Astrocyte (in vitro differentiated cells and primary cell): ENCODE data around the gene SAG. TPM values are rescaled to one million over a fixed set of nuclear protein-coding genes. Genes with fewer than 3 reads are reported as not detected.

Experiments
- DNase-seq: peaks from one replicate; pipeline ENCODE4 v3.0.0-alpha.2; 2010; ENCODE audit warnings: low read depth
- FAIRE-seq: peaks from 2 replicates; lab custom pipeline; 2011; peaks lifted over from hg19 to GRCh38; lab: Jason Lieb, UNC
- H2AFZ ChIP-seq: 2 replicates; pipeline ENCODE4 v1.6.0; 2012; ENCODE audit warnings: low read depth, low read length, inconsistent platforms
- H3K27ac ChIP-seq: 2 replicates; pipeline ENCODE4 v1.5.1; 2011; ENCODE audit warnings: low read depth, low read length, inconsistent platforms
- H3K27me3 ChIP-seq: 2 replicates; pipeline ENCODE4 v1.6.0; 2011; ENCODE audit warnings: low read length, inconsistent platforms; ENCODE audit not compliant: insufficient read depth
- H3K36me3 ChIP-seq: 2 replicates; pipeline ENCODE4 v1.5.1; 2011; ENCODE audit warnings: low read length, inconsistent platforms; ENCODE audit not compliant: insufficient read depth
- H3K4me1 ChIP-seq: 2 replicates; pipeline ENCODE4 v1.5.1; 2011; ENCODE audit warnings: low read length, inconsistent platforms; ENCODE audit not compliant: insufficient read depth
- H3K4me2 ChIP-seq: 2 replicates; pipeline ENCODE4 v1.6.0; 2012; ENCODE audit warnings: low read length, inconsistent platforms
- H3K4me3 ChIP-seq: 2 replicates; pipeline ENCODE4 v1.5.1; 2011; ENCODE audit warnings: low read depth, mild to moderate bottlenecking, low read length, inconsistent platforms; ENCODE audit not compliant: insufficient read depth
- H3K79me2 ChIP-seq: 2 replicates; pipeline ENCODE4 v1.6.0; 2012; ENCODE audit warnings: mild to moderate bottlenecking, low read length, inconsistent platforms; ENCODE audit not compliant: insufficient read depth
- H3K9ac ChIP-seq: 2 replicates; pipeline ENCODE4 v1.6.0; 2012; ENCODE audit warnings: mild to moderate bottlenecking, low read length, inconsistent platforms
- H3K9me3 ChIP-seq: 2 replicates; pipeline ENCODE4 v1.5.1; 2012; ENCODE audit warnings: low read depth, mild to moderate bottlenecking, low read length, inconsistent platforms; ENCODE audit not compliant: insufficient read depth
- H4K20me1 ChIP-seq: 2 replicates; pipeline ENCODE4 v1.6.0; 2012; ENCODE audit warnings: low read length, inconsistent platforms; ENCODE audit not compliant: insufficient read depth
- H3K27ac Mint-ChIP-seq: one replicate; pipeline ENCODE4 v1.8.0; 2021; ENCODE audit warnings: mild to moderate bottlenecking, mixed read lengths; ENCODE audit not compliant: unreplicated experiment
- H3K27me3 Mint-ChIP-seq: one replicate; pipeline ENCODE4 v1.8.0; 2021; ENCODE audit warnings: low read depth, mixed read lengths; ENCODE audit not compliant: unreplicated experiment
- H3K36me3 Mint-ChIP-seq: one replicate; pipeline ENCODE4 v1.8.0; 2021; ENCODE audit warnings: low read depth, mixed read lengths; ENCODE audit not compliant: unreplicated experiment
- H3K4me1 Mint-ChIP-seq: one replicate; pipeline ENCODE4 v1.8.0; 2021; ENCODE audit warnings: low read depth, mixed read lengths; ENCODE audit not compliant: unreplicated experiment
- H3K4me3 Mint-ChIP-seq: one replicate; pipeline ENCODE4 v1.8.0; 2021; ENCODE audit warnings: mild to moderate bottlenecking, moderate library complexity, mixed read lengths; ENCODE audit not compliant: unreplicated experiment
- H3K9me3 Mint-ChIP-seq: one replicate; pipeline ENCODE4 v1.8.0; 2021; ENCODE audit warnings: mild to moderate bottlenecking, mixed read lengths; ENCODE audit not compliant: unreplicated experiment
- EZH2 ChIP-seq: IDR thresholded peaks from 2 replicates; pipeline ENCODE4 v1.6.1; 2012; ENCODE audit warnings: mild to moderate bottlenecking, low read length, inconsistent platforms; ENCODE audit not compliant: insufficient read depth
- total RNA-seq: library from RNA; stranded (reverse); gene quantifications from 2 replicates; pipeline ENCODE4 v1.2.1, GENCODE V29; 2021
- TF ChIP-seq, protein P1 (sequence below): IDR thresholded peaks from 2 replicates; pipeline ENCODE4 v1.5.1; 2011; ENCODE audit warnings: low read depth, mild to moderate bottlenecking, inconsistent platforms, low read length, moderate library complexity; ENCODE audit not compliant: insufficient read depth

SAG gene
- total RNA-seq, 1 donor from 2014 or later = not detected

- H3K4me3 Mint-ChIP-seq = no peak overlapping the region
- Histone ChIP-seq H3K36me3 (peaks cover 5% of the 10 kb centered on the region), H3K27ac (no peak overlapping the region), H3K4me3 (no peak overlapping the region), H3K9ac (no peak overlapping the region), H3K27me3 (no peaks in the 10 kb centered on the region), H4K20me1 (peaks cover 50% of the 10 kb centered on the region), H3K4me2 (no peak overlapping the region), H2AFZ (no peak overlapping the region), H3K4me1 (peaks cover 3% of the 10 kb centered on the region), H3K79me2 (peaks cover 61% of the 10 kb centered on the region), H3K9me3 (no peaks in the 10 kb centered on the region)
- no peak for TF ChIP-seq EZH2
- TF ChIP-seq, protein P1, sequence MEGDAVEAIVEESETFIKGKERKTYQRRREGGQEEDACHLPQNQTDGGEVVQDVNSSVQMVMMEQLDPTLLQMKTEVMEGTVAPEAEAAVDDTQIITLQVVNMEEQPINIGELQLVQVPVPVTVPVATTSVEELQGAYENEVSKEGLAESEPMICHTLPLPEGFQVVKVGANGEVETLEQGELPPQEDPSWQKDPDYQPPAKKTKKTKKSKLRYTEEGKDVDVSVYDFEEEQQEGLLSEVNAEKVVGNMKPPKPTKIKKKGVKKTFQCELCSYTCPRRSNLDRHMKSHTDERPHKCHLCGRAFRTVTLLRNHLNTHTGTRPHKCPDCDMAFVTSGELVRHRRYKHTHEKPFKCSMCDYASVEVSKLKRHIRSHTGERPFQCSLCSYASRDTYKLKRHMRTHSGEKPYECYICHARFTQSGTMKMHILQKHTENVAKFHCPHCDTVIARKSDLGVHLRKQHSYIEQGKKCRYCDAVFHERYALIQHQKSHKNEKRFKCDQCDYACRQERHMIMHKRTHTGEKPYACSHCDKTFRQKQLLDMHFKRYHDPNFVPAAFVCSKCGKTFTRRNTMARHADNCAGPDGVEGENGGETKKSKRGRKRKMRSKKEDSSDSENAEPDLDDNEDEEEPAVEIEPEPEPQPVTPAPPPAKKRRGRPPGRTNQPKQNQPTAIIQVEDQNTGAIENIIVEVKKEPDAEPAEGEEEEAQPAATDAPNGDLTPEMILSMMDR = no peak
- no peaks in the 10 kb centered on the region for H3K36me3 Mint-ChIP-seq
- DNase-seq (no peak), FAIRE-seq (no peak)
- no peak overlapping the region for H3K27ac Mint-ChIP-seq
- H3K27me3 Mint-ChIP-seq = no peaks in the 10 kb centered on the region
- H3K9me3 Mint-ChIP-seq = peaks cover 2% of the 10 kb centered on the region
- H3K4me1 Mint-ChIP-seq = peaks cover 6% of the 10 kb centered on the region
Observed at GRCh38 chr2:233360771-233361176, 53.2 kb downstream of the SAG start.

GRCh38 chr2:233361297-233361696 lies 53.7 kb downstream of the SAG start:
- FAIRE-seq = no peak
- H3K27ac ChIP-seq = no peak overlapping the region
- Mint-ChIP-seq H3K36me3 (no peaks in the 10 kb centered on the region), H3K27ac (no peak overlapping the region), H3K27me3 (no peaks in the 10 kb centered on the region), H3K9me3 (peaks cover 2% of the 10 kb centered on the region), H3K4me3 (no peak overlapping the region), H3K4me1 (peaks cover 4% of the 10 kb centered on the region)
- H3K27me3 ChIP-seq = no peaks in the 10 kb centered on the region
- peaks cover 5% of the 10 kb centered on the region for H3K36me3 ChIP-seq
- no peak overlapping the region for H3K9ac ChIP-seq
- H2AFZ ChIP-seq = no peak overlapping the region
- TF ChIP-seq, protein P1 = no peak
- no peak for TF ChIP-seq EZH2
- peaks cover 48% of the 10 kb centered on the region for H4K20me1 ChIP-seq
- no peak overlapping the region for H3K4me2 ChIP-seq
- no peak overlapping the region for H3K4me3 ChIP-seq
- peaks cover under 1% of the 10 kb centered on the region for H3K4me1 ChIP-seq
- no peak for DNase-seq
- peaks cover 56% of the 10 kb centered on the region for H3K79me2 ChIP-seq
- no peaks in the 10 kb centered on the region for H3K9me3 ChIP-seq

- Mint-ChIP-seq H3K4me3 (no peak overlapping the region), H3K36me3 (no peaks in the 10 kb centered on the region), H3K9me3 (peaks cover 2% of the 10 kb centered on the region), H3K27me3 (no peaks in the 10 kb centered on the region), H3K4me1 (no peaks in the 10 kb centered on the region), H3K27ac (no peak overlapping the region)
- H3K4me3 ChIP-seq = no peak overlapping the region
- TF ChIP-seq EZH2 = no peak
- TF ChIP-seq, protein P1 = no peak
- FAIRE-seq (no peak), DNase-seq (no peak)
- no peaks in the 10 kb centered on the region for H3K9me3 ChIP-seq
- no peaks in the 10 kb centered on the region for H3K4me1 ChIP-seq
- H3K9ac ChIP-seq = no peak overlapping the region
- H4K20me1 ChIP-seq = peaks cover 38% of the 10 kb centered on the region
- peaks cover 5% of the 10 kb centered on the region for H3K36me3 ChIP-seq
- H3K27ac ChIP-seq = no peak overlapping the region
- H3K4me2 ChIP-seq = no peak overlapping the region
- no peak overlapping the region for H2AFZ ChIP-seq
- peaks cover 41% of the 10 kb centered on the region for H3K79me2 ChIP-seq
- no peaks in the 10 kb centered on the region for H3K27me3 ChIP-seq
Observed at GRCh38 chr2:233362742-233363141, 55.1 kb downstream of the SAG start.
